ENCODE measurements around the gene GALNT5. TPM values are rescaled to one million over a fixed set of nuclear protein-coding genes. Genes with fewer than 3 reads are reported as not detected.
"Not testable (repeated sequence)": the region's sequence is repeated elsewhere in the genome, so short reads cannot be mapped to it uniquely, and the experiment has no call there.

The GALNT5 gene
- polyA plus RNA-seq, 1 donor (not counting 4 experiments of a cell fraction or from before 2014, with no cell fraction given) = 8.3 TPM

DNA sequence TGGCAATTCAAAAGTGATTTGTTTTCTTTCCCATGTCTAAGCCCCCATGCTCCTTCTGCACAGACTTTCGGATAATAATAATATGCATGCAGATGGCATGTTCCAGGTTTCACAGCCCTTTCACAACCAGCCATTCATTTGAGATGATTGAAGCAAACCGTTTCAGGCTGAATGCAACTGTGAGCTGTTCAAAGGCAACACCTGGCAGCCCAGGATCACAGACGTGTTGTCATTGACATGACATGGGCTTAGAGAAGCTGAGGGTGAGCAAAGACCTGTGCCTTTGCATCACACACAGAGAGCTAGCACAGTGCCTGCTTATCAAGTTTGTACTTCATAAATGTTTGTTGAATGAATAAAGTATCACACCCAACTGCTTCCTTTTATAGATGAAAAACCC is 80.5 kb downstream of the GALNT5 start:
- H4K20me1 ChIP-seq (ENCODE audit: control insufficient read depth, extremely low read depth, insufficient read depth, low read length) = no peaks in the 10 kb centered on the region
- no peaks in the 10 kb centered on the region for H3K4me1 ChIP-seq (ENCODE audit: control insufficient read depth, extremely low read depth, insufficient read depth, low read length)
- no peaks in the 10 kb centered on the region for H3K9me3 ChIP-seq (ENCODE audit: control insufficient read depth, low read depth, low read length)
- no peaks in the 10 kb centered on the region for H3K79me2 ChIP-seq (ENCODE audit: control insufficient read depth, insufficient read depth, low read length)
- no peak overlapping the region for H3K9ac ChIP-seq (ENCODE audit: control insufficient read depth, extremely low read depth, insufficient read depth, low read length)
- H3K27me3 ChIP-seq (ENCODE audit: control insufficient read depth, extremely low read depth, insufficient read depth, low read length) = no peaks in the 10 kb centered on the region
- no peaks in the 10 kb centered on the region for H3K9me1 ChIP-seq (ENCODE audit: control insufficient read depth, extremely low read depth, insufficient read depth, low read length)
- DNase-seq (ENCODE audit: low read depth, low spot score) (no peak), FAIRE-seq (no peak)
- dilution Hi-C loops (cut with MboI; ENCODE audit: extremely low pct_ligation_motif_present, low sequenced_read_pairs) = no loop called here
- no peak overlapping the region for H2AFZ ChIP-seq (ENCODE audit: control insufficient read depth, low read length)
- no peak overlapping the region for H3K4me3 ChIP-seq (ENCODE audit: control insufficient read depth in 2 of 3, extremely low read depth in 1 of 3, insufficient read depth in 2 of 3, low read depth in 1 of 3, low read length in 3 of 3)
- no peaks in the 10 kb centered on the region for H3K36me3 ChIP-seq (ENCODE audit: control insufficient read depth in 2 of 2, extremely low read depth in 1 of 2, insufficient read depth in 2 of 2, low read length in 2 of 2)
- H3K27ac ChIP-seq (ENCODE audit: control insufficient read depth, insufficient read depth, low read length) = no peak overlapping the region
- no peak overlapping the region for H3K4me2 ChIP-seq (ENCODE audit: control insufficient read depth, extremely low read depth, insufficient read depth, low read depth, low read length)
- TF ChIP-seq CTCF (optimal IDR thresholded peaks at IDR 0.05 in 1 of 3, IDR thresholded peaks at IDR 0.05 in 1 of 3, conservative IDR thresholded peaks at IDR 0.05 in 1 of 3; ENCODE audit: extremely low read depth in 1 of 3, insufficient read depth in 2 of 3, low read length in 3 of 3) = no peak
- TF ChIP-seq EZH2 (IDR thresholded peaks at IDR 0.05; ENCODE audit: low read length) = no peak

- H3K4me1 ChIP-seq (ENCODE audit: control insufficient read depth, extremely low read depth, insufficient read depth, low read length) = no peaks in the 10 kb centered on the region
Observed at GRCh38 chr2:157339965-157340655, 82.6 kb downstream of the GALNT5 start.

GRCh38 chr2:157341381-157341780 is 83.9 kb downstream of the GALNT5 start:
- H3K9ac ChIP-seq (ENCODE audit: control insufficient read depth, extremely low read depth, insufficient read depth, low read length); H3K4me2 ChIP-seq (ENCODE audit: control insufficient read depth, extremely low read depth, insufficient read depth, low read depth, low read length); H3K9me3 ChIP-seq (ENCODE audit: control insufficient read depth, low read depth, low read length); H3K27me3 ChIP-seq (ENCODE audit: control insufficient read depth, extremely low read depth, insufficient read depth, low read length); H3K79me2 ChIP-seq (ENCODE audit: control insufficient read depth, insufficient read depth, low read length); H3K4me3 ChIP-seq (ENCODE audit: control insufficient read depth in 2 of 3, extremely low read depth in 1 of 3, insufficient read depth in 2 of 3, low read depth in 1 of 3, low read length in 3 of 3); FAIRE-seq; H3K36me3 ChIP-seq (ENCODE audit: control insufficient read depth in 2 of 2, extremely low read depth in 1 of 2, insufficient read depth in 2 of 2, low read length in 2 of 2); dilution Hi-C loops (cut with MboI; ENCODE audit: extremely low pct_ligation_motif_present, low sequenced_read_pairs); H3K27ac ChIP-seq (ENCODE audit: control insufficient read depth, insufficient read depth, low read length); H4K20me1 ChIP-seq (ENCODE audit: control insufficient read depth, extremely low read depth, insufficient read depth, low read length); H3K4me1 ChIP-seq (ENCODE audit: control insufficient read depth, extremely low read depth, insufficient read depth, low read length); H3K9me1 ChIP-seq (ENCODE audit: control insufficient read depth, extremely low read depth, insufficient read depth, low read length); DNase-seq (ENCODE audit: low read depth, low spot score); H2AFZ ChIP-seq (ENCODE audit: control insufficient read depth, low read length): not testable (repeated sequence)

More at GRCh38 chr2:157339965-157340655, 82.6 kb downstream of the GALNT5 start:
- no peaks in the 10 kb centered on the region for H3K36me3 ChIP-seq (ENCODE audit: control insufficient read depth in 2 of 2, extremely low read depth in 1 of 2, insufficient read depth in 2 of 2, low read length in 2 of 2)
- H3K4me3 ChIP-seq (ENCODE audit: control insufficient read depth in 2 of 3, extremely low read depth in 1 of 3, insufficient read depth in 2 of 3, low read depth in 1 of 3, low read length in 3 of 3) = no peak overlapping the region
- dilution Hi-C loops (cut with MboI; ENCODE audit: extremely low pct_ligation_motif_present, low sequenced_read_pairs) = no loop called here
- no peak overlapping the region for H2AFZ ChIP-seq (ENCODE audit: control insufficient read depth, low read length)
- H3K4me2 ChIP-seq (ENCODE audit: control insufficient read depth, extremely low read depth, insufficient read depth, low read depth, low read length) = no peak overlapping the region
- no peaks in the 10 kb centered on the region for H3K27me3 ChIP-seq (ENCODE audit: control insufficient read depth, extremely low read depth, insufficient read depth, low read length)
- DNase-seq (ENCODE audit: low read depth, low spot score) (no peak), FAIRE-seq (no peak)
- H4K20me1 ChIP-seq (ENCODE audit: control insufficient read depth, extremely low read depth, insufficient read depth, low read length) = no peaks in the 10 kb centered on the region
- no peaks in the 10 kb centered on the region for H3K9me3 ChIP-seq (ENCODE audit: control insufficient read depth, low read depth, low read length)
- no peaks in the 10 kb centered on the region for H3K79me2 ChIP-seq (ENCODE audit: control insufficient read depth, insufficient read depth, low read length)
- H3K9me1 ChIP-seq (ENCODE audit: control insufficient read depth, extremely low read depth, insufficient read depth, low read length) = no peaks in the 10 kb centered on the region
- no peak overlapping the region for H3K27ac ChIP-seq (ENCODE audit: control insufficient read depth, insufficient read depth, low read length)
- H3K9ac ChIP-seq (ENCODE audit: control insufficient read depth, extremely low read depth, insufficient read depth, low read length) = no peak overlapping the region
- no peak for TF ChIP-seq CTCF (optimal IDR thresholded peaks at IDR 0.05 in 1 of 3, IDR thresholded peaks at IDR 0.05 in 1 of 3, conservative IDR thresholded peaks at IDR 0.05 in 1 of 3; ENCODE audit: extremely low read depth in 1 of 3, insufficient read depth in 2 of 3, low read length in 3 of 3)
- TF ChIP-seq EZH2 (IDR thresholded peaks at IDR 0.05; ENCODE audit: low read length) = no peak
